Ovary (tissue), 3 donors: ENCODE data around the gene BICD2.

Experiments used
- CTCF ChIP-seq, 3 donors: fragments of 450-650 bp in 2 of 3; fragments of 200-600 bp in 1 of 3; IDR thresholded peaks; one replicate each; pipeline versions ENCODE4 v1.5.1 to v1.8.0; 2016 to 2022; ENCODE audit warnings: antibody characterized with exemption in 3 of 3, mild to moderate bottlenecking in 1 of 3
- POLR2A ChIP-seq: fragments of 450-650 bp; IDR thresholded peaks from one replicate; pipeline ENCODE4 v1.6.1; 2017; ENCODE audit warnings: antibody characterized with exemption, mild to moderate bottlenecking, moderate library complexity
- donor health status: DM: no; HTN: no; CAD: no.

- TF ChIP-seq POLR2A = no peak
- TF ChIP-seq CTCF (IDR thresholded peaks at IDR 0.05) = no peak
Observed at GRCh38 chr9:92774274-92774673, 9.6 kb upstream of the BICD2 start.
